HG03520 (cell line): ENCODE results near the gene POLG2.
"Not testable (repeated sequence)": the region's sequence is repeated elsewhere in the genome, so short reads cannot be mapped to it uniquely, and the experiment has no call there.

ENCODE experiments used
- ATAC-seq: cut with Tn5 transposase; IDR thresholded peaks from one replicate; pipeline ENCODE4 v1.9.1; 2021; ENCODE audit warnings: mild to moderate bottlenecking, moderate library complexity; ENCODE audit not compliant: unreplicated experiment

The POLG2 gene

GRCh38 chr17:64491034-64491860 lies 5.6 kb downstream of the POLG2 start:
- no peak for ATAC-seq

GRCh38 chr17:64488301-64488700 lies 8.6 kb downstream of the POLG2 start:
- no peak for ATAC-seq

GRCh38 chr17:64484380-64484779 lies 12.5 kb downstream of the POLG2 start:
- ATAC-seq: no peak

GRCh38 chr17:64480951-64481350 lies 15.9 kb downstream of the POLG2 start:
- no peak for ATAC-seq

- no peak for ATAC-seq
These were observed 19.0 kb downstream of the POLG2 start for GRCh38 chr17:64477849-64478248.

GRCh38 chr17:64472564-64472963 lies 24.3 kb downstream of the POLG2 start:
- ATAC-seq: no peak

- ATAC-seq: no peak
These were observed 25.4 kb downstream of the POLG2 start for GRCh38 chr17:64471440-64471839.

- no peak for ATAC-seq
These were observed 26.2 kb downstream of the POLG2 start for GRCh38 chr17:64470625-64471024.

- ATAC-seq: not testable (repeated sequence)
These were observed 30.0 kb downstream of the POLG2 start for GRCh38 chr17:64466834-64467233.

GRCh38 chr17:64466019-64466735 lies 30.7 kb downstream of the POLG2 start:
- ATAC-seq: no peak

GRCh38 chr17:64461788-64462187 lies 35.1 kb downstream of the POLG2 start:
- no peak for ATAC-seq

GRCh38 chr17:64460955-64461354 lies 35.9 kb downstream of the POLG2 start:
- ATAC-seq: no peak

GRCh38 chr17:64459818-64460217 lies 37.0 kb downstream of the POLG2 start:
- not testable (repeated sequence) for ATAC-seq

GRCh38 chr17:64459284-64459747 lies 37.5 kb downstream of the POLG2 start:
- ATAC-seq: no peak

GRCh38 chr17:64458756-64459155 lies 38.1 kb downstream of the POLG2 start:
- ATAC-seq: no peak

GRCh38 chr17:64457156-64457555 lies 39.7 kb downstream of the POLG2 start:
- no peak for ATAC-seq

- no peak for ATAC-seq
These were observed 40.6 kb downstream of the POLG2 start for GRCh38 chr17:64455993-64456885.

GRCh38 chr17:64449545-64449944 lies 47.3 kb downstream of the POLG2 start:
- ATAC-seq: no peak

- no peak for ATAC-seq
These were observed 48.0 kb downstream of the POLG2 start, which contains the start of gene MILR1 for GRCh38 chr17:64448665-64449512. Gene MILR1 (plus strand): TSS chr17:64449115. CDS start chr17:64449169, 54 bp downstream.

- ATAC-seq: no peak
These were observed 49.3 kb downstream of the POLG2 start for GRCh38 chr17:64447526-64447925.
